Pancreas (tissue), 10 donors: ENCODE results near the gene LLGL2. TPM values are rescaled to one million over a fixed set of nuclear protein-coding genes. Genes with fewer than 3 reads are reported as not detected.
"Not testable (repeated sequence)": the region's sequence is repeated elsewhere in the genome, so short reads cannot be mapped to it uniquely, and the experiment has no call there.

Source experiments
- ATAC-seq, 4 donors: fragments of 200-7000 bp; cut with Tn5 transposase; one replicate each; pipeline versions ENCODE4 v1.8.0 to v1.9.1; 2020; ENCODE audit warnings: mild to moderate bottlenecking in 4 of 4, moderate library complexity in 4 of 4
- DNase-seq, 6 donors: peaks; one replicate each; pipeline ENCODE4 v3.0.0-alpha.2; 2020
- FAIRE-seq: peaks from 2 replicates; lab custom pipeline; 2012; peaks lifted over from hg19 to GRCh38; lab: Jason Lieb, UNC
- H3K27ac ChIP-seq, 4 donors: fragments of 200-600 bp; sonication (generic); 1 replicate in 3 of 4; 2 replicates in 1 of 4; pipeline versions ENCODE4 v1.5.0 to v1.8.0; 2020
- H3K27me3 ChIP-seq, 4 donors: fragments of 200-600 bp; one replicate each; pipeline ENCODE4 v1.8.0; 2021
- H3K36me3 ChIP-seq, 3 donors: fragments of 200-600 bp; sonication (generic) in 1 of 3; one replicate each; pipeline versions ENCODE4 v1.5.0 to v1.8.0; 2020 to 2021
- H3K4me1 ChIP-seq, 3 donors: fragments of 200-600 bp; one replicate each; pipeline ENCODE4 v1.8.0; 2021
- H3K4me3 ChIP-seq, 4 donors: fragments of 200-600 bp; sonication (generic) in 2 of 4; one replicate each; pipeline versions ENCODE4 v1.5.0 to v1.8.0; 2020 to 2021
- H3K9me3 ChIP-seq, 4 donors: fragments of 200-600 bp; one replicate each; pipeline ENCODE4 v1.8.0; 2021
- CTCF ChIP-seq, 4 donors: fragments of 200-600 bp; sonication (generic) in 3 of 4; IDR thresholded peaks; one replicate each; pipeline versions ENCODE4 v1.5.0 to v1.8.0; 2021; ENCODE audit warnings: antibody characterized with exemption in 4 of 4
- WGBS, 2 donors: extraction: QIAGEN DNeasy Blood & Tissue Kit; methylation state at CpG; one replicate each; pipeline ENCODE4 v1.1.7; 2013; 5-methylcytosine and 5-hydroxymethylcytosine counted together
- intact Hi-C, 3 donors: fragments of 100-400 bp; cut with DNase I; formaldehyde crosslinking; loops; one replicate each; pipeline versions ENCODE4 v1.11.1 to v1.14.2; 2022
- polyA plus RNA-seq, 2 donors: library from polyadenylated mRNA; stranded (reverse); fragments of 200-250 nt; gene quantifications; one replicate each; pipeline ENCODE4 v1.2.3, GENCODE V29; 2013
- total RNA-seq, 6 donors: library from RNA; stranded (reverse); fragmentation: NEBNext Ultra II Directional in 4 of 6; extraction: Animal tissue kit (Norgen Biotek cat#: 25700) in 4 of 6; gene quantifications; one replicate each; pipeline versions ENCODE4 v1.2.1 to v1.2.4, GENCODE V29; 2021 to 2023
- donor health status: healthy with polysubstance abuse.
- donor health status: DM: no; HTN: no; CAD: no; lungs with moderate emphysema.
- donor health status: DM: no; HTN: no; CAD: no.
- donor health status: control.
- donor health status: control.
- donor health status: Bipolar disorder and iron deficiency.
- donor health status: DM: yes; HTN: yes; CAD: no.
- donor health status: DM: no; HTN: no; CAD: no.
- donor health status: DM: no; HTN: no; CAD: no.
- donor health status: DM: yes; HTN: yes; CAD: no.

Gene LLGL2
- total RNA-seq: 100 to 1,000 TPM in 3 of 6 donors, 10 to 100 TPM in 3; 87.8 to 130 (median 101) TPM
- 100 to 1,000 TPM; 286 to 296 TPM for polyA plus RNA-seq

GRCh38 chr17:75524970-75525805 is at the start of gene LLGL2:
Gene LLGL2, plus strand, starts transcription at chr17:75525697. Its CDS starts 17,730 bp downstream, at chr17:75543427.
- H3K4me3 ChIP-seq: peak within 1 kb of the TSS; percentile 41 to 85 (median 66)
- FAIRE-seq (no peak), ATAC-seq (peak; percentile 85 to 93 (median 89)), DNase-seq (peak; percentile 86 to 96 (median 94))
- H3K4me1 ChIP-seq: peaks cover 7 to 11% (median 8%) of the 10 kb centered on the region in 3 donors
- WGBS, 2 donors: 0 to 1% methylated on average over 69 to 108 of the region's 108 CpGs
- peak within 1 kb of the TSS; percentile 88 to 89 (median 88) for H3K27ac ChIP-seq
- peaks cover 0 to 9% (median 0%) of the 10 kb centered on the region in 3 donors for H3K36me3 ChIP-seq
- peak; percentile 11 to 24 (median 16) for TF ChIP-seq CTCF (IDR thresholded peaks at IDR 0.05)
- no peaks in the 10 kb centered on the region for H3K9me3 ChIP-seq
- intact Hi-C loops: loop anchor here in 1 of 3 donors (5.0 kb wide), 1 partner anchor 62 kb away; the partner anchor contains the start of gene MYO15B
- H3K27me3 ChIP-seq: no peaks in the 10 kb centered on the region

GRCh38 chr17:75475851-75476250 is 49.6 kb upstream of the LLGL2 start:
- ATAC-seq (peak in 1 of 4 donors; percentile 41), FAIRE-seq (no peak)
- no peak for TF ChIP-seq CTCF (IDR thresholded peaks at IDR 0.05)

GRCh38 chr17:75476271-75476671 is 49.2 kb upstream of the LLGL2 start:
- FAIRE-seq (no peak), ATAC-seq (peak in 3 of 4 donors; percentile 55 to 64 (median 57)), DNase-seq (no peak)
- H3K4me1 ChIP-seq: no peaks in the 10 kb centered on the region
- H3K4me3 ChIP-seq: no peak overlapping the region
- H3K9me3 ChIP-seq: no peaks in the 10 kb centered on the region
- no peaks in the 10 kb centered on the region for H3K27me3 ChIP-seq
- 78 to 79% methylated on average over 8 of the region's 8 CpGs for WGBS, 2 donors
- H3K27ac ChIP-seq: no peak overlapping the region
- no peaks in the 10 kb centered on the region for H3K36me3 ChIP-seq
- intact Hi-C loops: no loop called here
- TF ChIP-seq CTCF (IDR thresholded peaks at IDR 0.05): no peak

More at GRCh38 chr17:75475851-75476250, 49.6 kb upstream of the LLGL2 start:
- no peak overlapping the region for H3K27ac ChIP-seq
- no peaks in the 10 kb centered on the region for H3K4me1 ChIP-seq
- no peak for DNase-seq
- H3K36me3 ChIP-seq: no peaks in the 10 kb centered on the region
- 60 to 64% methylated on average over 3 of the region's 3 CpGs for WGBS, 2 donors
- no peaks in the 10 kb centered on the region for H3K27me3 ChIP-seq
- intact Hi-C loops: no loop called here
- H3K9me3 ChIP-seq: no peaks in the 10 kb centered on the region
- no peak overlapping the region for H3K4me3 ChIP-seq

- Histone ChIP-seq H3K4me3 (no peak overlapping the region), H3K27ac (no peak overlapping the region), H3K27me3 (no peaks in the 10 kb centered on the region), H3K4me1 (no peaks in the 10 kb centered on the region), H3K36me3 (no peaks in the 10 kb centered on the region), H3K9me3 (no peaks in the 10 kb centered on the region)
- peak in 1 of 4 donors; percentile 48 for ATAC-seq
- intact Hi-C loops: no loop called here
- no peak for FAIRE-seq
- no peak for TF ChIP-seq CTCF (IDR thresholded peaks at IDR 0.05)
- no peak for DNase-seq
- WGBS, 2 donors: 71 to 78% methylated on average over 11 of the region's 11 CpGs
Observed at GRCh38 chr17:75476752-75477489, 48.6 kb upstream of the LLGL2 start.

GRCh38 chr17:75477490-75477862 is 48.0 kb upstream of the LLGL2 start:
- H3K27me3 ChIP-seq, H3K36me3 ChIP-seq, H3K4me1 ChIP-seq, H3K4me3 ChIP-seq, ATAC-seq, intact Hi-C loops, FAIRE-seq, H3K9me3 ChIP-seq, H3K27ac ChIP-seq, DNase-seq: not testable (repeated sequence)
- WGBS, 2 donors: 70 to 75% methylated on average over 11 of the region's 11 CpGs
